BE2C (cell line): ENCODE data around the gene ZBTB3.

ENCODE experiments used
- DNase-seq: peaks from one replicate; pipeline ENCODE4 v3.0.0-alpha.2; 2020
- H3K27me3 ChIP-seq: fragments of 250-450 bp; sonication (Bioruptor Pico); 2 replicates; pipeline ENCODE4 v1.5.1; 2020; ENCODE audit warnings: mild to moderate bottlenecking
- H3K36me3 ChIP-seq: fragments of 250-450 bp; sonication (Bioruptor Pico); 2 replicates; pipeline ENCODE4 v1.5.1; 2020; ENCODE audit warnings: mild to moderate bottlenecking
- H3K4me1 ChIP-seq: fragments of 250-450 bp; sonication (Bioruptor Pico); 2 replicates; pipeline ENCODE4 v1.5.1; 2020
- H3K4me3 ChIP-seq: 2 replicates; pipeline ENCODE4 v1.5.1; 2011; ENCODE audit warnings: low read depth, low read length
- H3K9me3 ChIP-seq: fragments of 250-450 bp; sonication (Bioruptor Pico); 2 replicates; pipeline ENCODE4 v1.5.1; 2020
- CTCF ChIP-seq: IDR thresholded peaks from 2 replicates; pipeline ENCODE4 v1.5.1; 2012; ENCODE audit warnings: mild to moderate bottlenecking, low read depth, low read length

Gene ZBTB3

GRCh38 chr11:62782753-62783152 is 28.8 kb upstream of the ZBTB3 start:
- no peaks in the 10 kb centered on the region for H3K27me3 ChIP-seq
- no peaks in the 10 kb centered on the region for H3K9me3 ChIP-seq
- H3K36me3 ChIP-seq = peaks cover 7% of the 10 kb centered on the region; the same call in 1 of the 2 replicates
- no peak overlapping the region for H3K4me3 ChIP-seq
- no peaks in the 10 kb centered on the region for H3K4me1 ChIP-seq
- TF ChIP-seq CTCF = no peak
- no peak for DNase-seq

GRCh38 chr11:62778441-62778840 is 24.5 kb upstream of the ZBTB3 start:
- no peak for DNase-seq
- Histone ChIP-seq H3K27me3 (no peaks in the 10 kb centered on the region), H3K36me3 (0 out of 2 replicates have a peak, but pooled peaks cover 3% of the 10 kb centered on the region), H3K9me3 (no peaks in the 10 kb centered on the region), H3K4me3 (no peak overlapping the region), H3K4me1 (no peaks in the 10 kb centered on the region)
- no peak for TF ChIP-seq CTCF

- Histone ChIP-seq H3K36me3 (0 out of 2 replicates have a peak, but pooled peaks cover 3% of the 10 kb centered on the region), H3K27me3 (no peaks in the 10 kb centered on the region), H3K4me3 (no peak overlapping the region), H3K4me1 (no peaks in the 10 kb centered on the region), H3K9me3 (no peaks in the 10 kb centered on the region)
- TF ChIP-seq CTCF = no peak
- DNase-seq = no peak
Observed at GRCh38 chr11:62777389-62777788, 23.4 kb upstream of the ZBTB3 start.

- no peak overlapping the region for H3K4me3 ChIP-seq
- no peaks in the 10 kb centered on the region for H3K4me1 ChIP-seq
- no peaks in the 10 kb centered on the region for H3K27me3 ChIP-seq
- no peaks in the 10 kb centered on the region for H3K9me3 ChIP-seq
- TF ChIP-seq CTCF = no peak
- DNase-seq = no peak
- 0 out of 2 replicates have a peak, but pooled peaks cover 3% of the 10 kb centered on the region for H3K36me3 ChIP-seq
Observed at GRCh38 chr11:62775646-62776045, 21.7 kb upstream of the ZBTB3 start.

- H3K4me1 ChIP-seq = no peaks in the 10 kb centered on the region
- TF ChIP-seq CTCF = no peak
- no peak overlapping the region for H3K4me3 ChIP-seq
- H3K27me3 ChIP-seq = no peaks in the 10 kb centered on the region
- H3K36me3 ChIP-seq = 0 out of 2 replicates have a peak, but pooled peaks cover 3% of the 10 kb centered on the region
- no peaks in the 10 kb centered on the region for H3K9me3 ChIP-seq
- DNase-seq = no peak
Observed at GRCh38 chr11:62774407-62774806, 20.4 kb upstream of the ZBTB3 start.

- Histone ChIP-seq H3K27me3 (no peaks in the 10 kb centered on the region), H3K4me3 (peak within 1 kb of the TSS; percentile 67), H3K36me3 (no peaks in the 10 kb centered on the region), H3K4me1 (no peaks in the 10 kb centered on the region), H3K9me3 (no peaks in the 10 kb centered on the region)
- TF ChIP-seq CTCF = no peak
- peak; percentile 94 for DNase-seq
Observed at GRCh38 chr11:62771144-62772021, 17.4 kb upstream of the ZBTB3 start, which contains the start of gene TAF6L. Gene TAF6L (plus strand): TSS chr11:62771396. CDS start chr11:62775784, 4,388 bp downstream.
